ENCODE data around the gene GFOD1.

GFOD1 gene

DNA sequence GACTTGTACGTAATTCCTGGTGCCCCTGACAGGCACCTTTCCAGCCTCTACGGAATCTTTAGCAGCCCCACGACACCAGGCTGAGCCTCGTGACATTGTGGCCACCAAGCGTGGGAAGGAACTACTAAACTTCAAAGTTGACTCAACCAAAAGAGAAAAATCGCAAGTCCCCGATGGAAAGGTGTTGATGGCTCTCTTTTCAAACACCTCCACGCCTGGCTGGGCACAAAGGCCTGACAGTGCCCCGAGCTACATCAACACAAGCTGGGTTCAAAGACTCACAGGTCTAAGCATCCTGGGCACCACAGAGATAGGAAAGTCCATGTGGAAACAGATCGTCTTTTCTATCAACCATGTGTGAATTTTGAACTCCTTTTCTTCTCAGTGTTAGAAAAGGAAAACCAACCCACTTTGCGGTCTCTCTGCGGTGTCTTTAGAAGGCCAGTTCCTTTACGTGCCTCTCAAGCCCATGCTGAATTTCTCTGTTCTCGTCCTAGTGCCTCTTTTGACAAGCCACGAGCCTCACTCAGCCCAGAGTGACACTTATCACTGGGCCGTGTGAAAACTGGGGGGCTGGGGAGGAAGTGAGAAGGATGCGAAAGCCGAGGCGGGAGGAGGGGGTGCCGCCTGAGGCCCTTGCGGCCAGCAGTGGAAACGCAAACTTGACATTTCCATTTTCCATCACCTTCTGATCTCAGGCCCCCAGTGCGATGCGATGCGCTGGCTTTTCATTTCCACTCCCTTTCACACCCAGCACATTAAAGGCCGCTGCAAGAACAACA lies 59.4 kb downstream of the GFOD1 start:
- H3K4me3 ChIP-seq (ENCODE audit: control insufficient read depth, low read depth, low read length), result no peak overlapping the region

GRCh38 chr6:13427316-13427715 lies 60.1 kb downstream of the GFOD1 start:
- no peak for TF ChIP-seq CTCF (conservative IDR thresholded peaks at IDR 0.05; ENCODE audit: control insufficient read depth, insufficient read depth, low read depth, low read length)
- H3K4me3 ChIP-seq (ENCODE audit: control insufficient read depth, low read depth, low read length), result no peak overlapping the region
- no peak for DNase-seq (ENCODE audit: low read depth)

More for the DNA sequence above, 59.4 kb downstream of the GFOD1 start:
- no peak for TF ChIP-seq CTCF (conservative IDR thresholded peaks at IDR 0.05; ENCODE audit: control insufficient read depth, insufficient read depth, low read depth, low read length)
- no peak for DNase-seq (ENCODE audit: low read depth)

DNA sequence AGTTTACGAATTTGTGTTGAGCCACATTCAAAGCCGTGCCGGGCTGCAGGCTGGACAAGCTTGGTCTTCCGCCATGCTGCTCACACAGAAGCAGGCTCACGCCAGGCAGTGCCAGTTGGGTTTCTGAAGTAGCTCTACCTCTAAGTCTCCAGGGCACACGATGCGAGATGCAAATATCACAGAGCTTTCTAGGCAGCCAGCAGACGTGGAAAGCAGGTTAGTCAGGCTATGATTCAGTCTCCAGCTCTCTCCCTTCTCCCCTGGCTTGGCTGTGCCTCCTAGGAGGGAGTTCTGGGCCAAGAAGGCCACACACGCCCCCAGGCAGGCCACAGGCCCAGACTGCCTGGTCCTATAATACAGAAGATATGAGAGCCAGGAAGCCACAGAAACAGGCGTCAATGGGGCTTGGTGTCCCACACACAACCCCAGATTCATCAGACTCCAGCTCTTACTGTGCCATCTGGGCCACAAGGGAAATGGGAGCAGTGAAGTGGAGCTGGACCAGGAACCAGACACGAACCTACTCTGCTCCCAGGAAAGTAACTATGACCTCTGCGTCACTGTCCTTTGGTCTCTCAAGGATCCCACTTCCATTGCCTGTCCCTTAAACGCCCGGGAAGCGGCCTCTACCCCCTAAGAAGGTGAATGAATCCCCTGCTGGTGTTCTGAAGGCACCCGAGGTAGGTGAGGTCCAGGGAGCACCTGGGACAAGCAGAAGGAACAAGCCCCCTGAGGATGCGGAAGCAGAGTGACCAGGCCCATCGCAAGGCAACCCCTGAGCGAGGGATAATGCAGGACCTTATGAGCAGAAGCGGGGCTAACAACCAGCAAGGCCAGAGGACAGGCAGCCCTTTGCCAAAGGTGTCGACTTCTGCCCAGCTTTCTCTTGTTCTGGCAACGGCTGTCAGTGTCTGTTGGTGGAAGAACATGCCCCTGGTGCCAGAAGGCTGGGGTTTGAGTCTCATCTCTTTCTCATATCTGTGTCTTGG lies 61.2 kb downstream of the GFOD1 start:
- no peak for TF ChIP-seq CTCF (conservative IDR thresholded peaks at IDR 0.05; ENCODE audit: control insufficient read depth, insufficient read depth, low read depth, low read length)
- H3K4me3 ChIP-seq (ENCODE audit: control insufficient read depth, low read depth, low read length), result no peak overlapping the region
- DNase-seq (ENCODE audit: low read depth), result peak; percentile 74

DNA sequence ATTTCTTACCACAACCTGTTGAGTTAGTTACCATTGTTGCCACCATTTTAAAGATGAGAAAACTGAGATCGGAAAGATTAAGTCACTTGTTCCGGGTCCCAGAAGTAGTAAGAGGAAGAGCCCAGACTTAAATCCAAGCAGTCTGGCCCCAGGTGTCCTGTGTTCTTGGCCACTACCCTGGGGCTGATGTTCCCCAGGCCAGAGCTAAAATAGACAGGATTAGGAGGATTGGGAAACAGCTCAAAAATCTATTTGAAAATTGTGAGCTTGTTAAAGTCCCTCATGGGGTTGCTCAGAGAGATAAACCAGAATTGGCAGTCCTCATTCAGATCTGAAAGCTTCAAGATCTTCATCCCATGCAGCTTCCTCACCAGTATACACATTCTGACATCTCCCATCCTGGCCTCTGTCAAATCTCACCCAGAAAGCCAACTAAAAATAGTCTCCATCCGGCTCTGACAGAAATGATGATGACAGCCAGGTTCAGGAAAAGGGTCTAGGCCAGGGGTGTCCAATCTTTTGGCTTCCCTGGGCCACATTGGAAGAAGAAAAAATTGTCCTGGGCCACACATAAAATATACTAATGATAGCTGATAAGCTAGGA lies 62.0 kb downstream of the GFOD1 start:
- no peak for TF ChIP-seq CTCF (conservative IDR thresholded peaks at IDR 0.05; ENCODE audit: control insufficient read depth, insufficient read depth, low read depth, low read length)
- no peak for DNase-seq (ENCODE audit: low read depth)
- H3K4me3 ChIP-seq (ENCODE audit: control insufficient read depth, low read depth, low read length), result no peak overlapping the region

- TF ChIP-seq CTCF (conservative IDR thresholded peaks at IDR 0.05; ENCODE audit: control insufficient read depth, insufficient read depth, low read depth, low read length), result no peak
- no peak for DNase-seq (ENCODE audit: low read depth)
- H3K4me3 ChIP-seq (ENCODE audit: control insufficient read depth, low read depth, low read length), result no peak overlapping the region
These were observed 64.1 kb downstream of the GFOD1 start for GRCh38 chr6:13423252-13423651.

DNA sequence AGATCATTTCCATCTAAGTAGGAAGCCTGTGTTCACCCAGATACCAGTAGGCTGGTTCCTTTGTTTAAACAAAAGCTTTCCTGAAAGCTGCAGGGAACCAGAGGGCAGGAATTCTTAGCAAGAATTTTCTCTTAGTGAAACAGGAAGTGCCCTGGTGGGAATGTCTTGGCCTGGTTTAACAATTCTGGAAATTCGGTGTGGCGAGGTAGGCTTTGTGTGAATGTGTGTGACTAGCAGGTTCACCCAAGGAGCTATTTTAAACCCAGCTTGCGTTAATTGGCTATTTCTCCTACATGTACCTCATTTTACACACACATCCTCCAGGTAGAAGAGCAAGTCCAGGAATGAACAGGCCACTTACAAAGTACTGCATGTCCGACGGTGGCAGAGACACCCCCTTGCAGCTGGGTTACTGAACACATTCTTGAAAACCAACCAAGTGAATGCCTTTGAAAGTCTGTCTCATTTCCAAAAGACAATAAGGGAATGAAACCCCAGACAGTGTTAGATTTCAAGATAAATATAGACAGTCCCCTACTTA lies 64.6 kb downstream of the GFOD1 start:
- H3K4me3 ChIP-seq (ENCODE audit: control insufficient read depth, low read depth, low read length), result no peak overlapping the region
- TF ChIP-seq CTCF (conservative IDR thresholded peaks at IDR 0.05; ENCODE audit: control insufficient read depth, insufficient read depth, low read depth, low read length), result no peak
- DNase-seq (ENCODE audit: low read depth), result no peak

Data from fibroblast of mammary gland (primary cell).